PFSK-1 (cell line): ENCODE data around the gene LAMA3.

Source experiments
- POLR2AphosphoS5 ChIP-seq: IDR thresholded peaks from 2 replicates; pipeline ENCODE4 v1.6.1; 2012; ENCODE audit warnings: low read depth, mild to moderate bottlenecking, control low read depth, low read length, moderate library complexity
- SIN3A ChIP-seq: IDR thresholded peaks from 2 replicates; pipeline ENCODE4 v1.6.1; 2012; ENCODE audit warnings: mild to moderate bottlenecking, low read length, moderate library complexity, borderline replicate concordance; ENCODE audit not compliant: insufficient read depth
- TAF1 ChIP-seq: IDR thresholded peaks from 2 replicates; pipeline ENCODE4 v1.6.1; 2012; ENCODE audit warnings: low read length, control low read depth, borderline replicate concordance; ENCODE audit not compliant: insufficient read depth

GRCh38 chr18:23971666-23972230 lies 282.5 kb downstream of the LAMA3 start:
- TF ChIP-seq POLR2AphosphoS5 (no peak), SIN3A (no peak), TAF1 (no peak)
